ENCODE measurements around the gene TFCP2. TPM values are rescaled to one million over a fixed set of nuclear protein-coding genes. Genes with fewer than 3 reads are reported as not detected.
A peak's percentile ranks its signal among the peaks of the same experiment; 100 is the strongest.

Gene TFCP2
- polyA plus RNA-seq, 10 donors = 35.9 to 46.3 (median 40.6) TPM

- DNase-seq = no peak
Measured at GRCh38 chr12:51197736-51198567, 25.0 kb upstream of the TFCP2 start.

- no peak for DNase-seq
Measured at GRCh38 chr12:51196547-51196946, 23.6 kb upstream of the TFCP2 start.

DNA sequence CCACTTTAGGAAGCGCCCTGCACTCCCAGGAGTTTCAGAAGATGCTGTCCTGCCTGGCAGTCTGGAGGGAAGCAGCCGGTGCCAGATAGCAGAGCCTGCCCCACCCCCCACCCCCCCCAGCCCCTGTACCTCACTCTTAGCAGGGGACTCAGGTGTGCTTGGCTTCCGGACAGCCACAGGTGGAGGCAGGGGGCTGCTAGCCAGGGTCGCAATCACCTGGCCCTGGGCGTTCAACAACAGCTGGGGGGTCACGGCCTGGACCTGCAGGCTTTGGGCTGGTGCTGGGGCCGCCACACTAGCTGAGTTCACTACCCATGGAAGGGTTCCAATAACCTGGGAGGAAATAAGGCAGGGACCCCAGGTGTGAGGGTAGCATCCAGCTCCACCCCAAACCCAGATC lies 22.9 kb upstream of the TFCP2 start:
- no peak for DNase-seq

DNA sequence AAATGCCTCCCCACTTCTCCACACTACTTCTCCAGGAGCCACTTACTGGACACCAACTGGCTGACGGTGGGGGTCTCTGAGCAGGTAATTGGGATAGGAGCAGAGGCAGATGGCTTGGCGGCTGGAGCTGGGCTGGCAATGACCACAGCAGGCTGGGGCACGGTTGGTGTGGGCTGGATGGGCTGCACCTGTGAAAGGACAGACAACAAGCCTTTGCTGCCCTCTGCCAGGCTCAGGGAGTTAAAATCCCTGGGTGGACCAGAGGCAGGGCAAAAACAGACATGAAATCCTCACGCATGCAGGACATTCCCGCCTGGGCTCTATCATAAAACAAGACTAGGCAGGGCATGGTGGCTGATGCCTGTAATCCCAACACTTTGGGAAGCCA lies 19.3 kb upstream of the TFCP2 start:
- no peak for DNase-seq

DNA sequence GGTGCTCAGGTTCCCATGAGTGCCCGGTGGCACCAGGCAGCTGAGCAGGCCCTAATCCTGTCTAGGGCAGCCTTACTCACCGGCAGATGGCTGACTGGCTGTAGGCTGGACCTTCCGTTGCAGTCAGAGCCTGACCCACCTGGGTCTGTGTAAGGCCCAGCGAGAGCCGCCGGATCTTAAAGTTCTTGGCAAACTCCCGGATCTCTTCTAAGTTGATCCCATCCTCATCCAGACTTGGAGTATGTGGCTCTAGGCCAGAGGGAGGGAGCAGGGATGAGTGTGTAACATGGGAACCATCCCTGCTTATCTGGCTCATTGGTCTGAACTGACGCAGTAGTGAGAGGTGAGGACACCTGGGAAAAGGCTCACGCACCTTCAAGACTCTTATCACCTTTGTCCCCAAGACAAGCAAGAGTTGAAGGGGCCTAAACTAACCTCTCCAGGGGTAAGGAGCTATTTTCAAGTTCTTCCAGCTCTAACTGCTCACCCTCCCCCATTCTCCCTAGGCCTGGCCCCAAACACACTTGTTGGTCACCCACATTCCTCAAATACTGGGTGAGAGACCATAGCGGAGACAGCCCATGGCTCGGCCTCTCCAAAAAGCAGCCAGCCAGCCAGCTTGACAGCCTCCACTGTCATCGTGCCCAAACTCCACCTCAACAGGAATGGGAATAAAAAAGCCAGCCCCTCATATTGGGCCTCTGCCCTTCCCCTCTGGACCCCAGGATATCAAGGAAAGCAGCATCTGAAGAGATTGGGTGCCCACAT lies 18.8 kb upstream of the TFCP2 start:
- DNase-seq = no peak

GRCh38 chr12:51190820-51191219 lies 17.9 kb upstream of the TFCP2 start:
- no peak for DNase-seq

DNA sequence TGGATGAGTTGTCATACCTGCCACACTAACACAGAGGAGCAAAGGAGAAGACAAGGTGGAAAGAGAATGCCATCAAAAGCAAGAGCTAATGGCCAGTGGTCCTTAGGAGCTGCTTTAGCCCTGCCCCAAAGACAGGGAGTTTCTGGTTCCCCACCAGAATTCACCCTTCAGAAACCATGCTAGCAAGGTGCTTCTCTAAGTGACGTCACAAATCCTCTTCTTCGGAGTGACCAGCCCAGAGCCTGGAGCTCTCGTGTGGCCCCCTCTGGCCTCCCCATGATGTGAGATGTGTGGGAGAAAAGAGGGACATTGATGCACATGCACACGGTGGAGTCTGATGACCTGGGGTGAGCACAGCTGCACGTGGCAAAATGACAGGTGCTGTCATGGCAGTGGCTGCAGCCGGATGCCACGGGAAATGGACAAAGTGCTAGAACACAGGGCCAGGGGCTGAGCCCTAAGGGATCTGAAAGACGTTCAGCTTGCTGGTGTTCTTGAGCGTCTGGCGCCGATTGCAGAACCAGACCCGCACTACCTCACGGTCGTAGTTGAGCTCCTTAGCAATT lies 16.9 kb upstream of the TFCP2 start:
- DNase-seq = no peak

GRCh38 chr12:51188359-51189051 lies 15.6 kb upstream of the TFCP2 start:
- DNase-seq = no peak

DNA sequence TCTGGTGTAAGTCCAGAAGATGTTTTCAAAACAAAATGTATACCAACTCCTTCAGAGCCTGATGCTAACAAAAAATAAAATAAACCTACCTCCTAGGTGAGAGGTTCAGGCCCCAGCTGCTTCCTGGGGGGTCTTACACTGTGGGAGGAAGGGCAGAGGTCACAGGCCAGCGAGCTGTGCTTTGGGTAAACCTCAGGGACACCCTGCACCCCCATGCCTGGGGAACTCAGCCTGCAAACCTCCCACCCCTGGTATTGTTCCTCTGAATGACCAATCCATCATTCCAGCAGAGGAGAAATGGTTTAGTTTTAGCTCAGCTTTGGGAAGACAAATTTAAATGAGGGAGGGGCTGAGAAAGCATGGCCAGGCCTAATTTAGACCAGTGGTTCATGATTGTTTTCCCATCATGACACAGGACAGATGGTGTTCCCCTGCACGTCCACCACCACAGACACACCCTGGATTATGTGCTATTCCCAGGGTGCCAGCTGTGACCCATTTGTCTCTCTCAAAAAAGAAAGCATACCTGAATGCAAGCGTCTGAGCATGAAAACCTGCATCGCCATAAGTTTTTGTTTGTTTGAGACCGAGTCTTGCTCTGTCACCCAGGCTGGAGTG lies 14.5 kb upstream of the TFCP2 start:
- DNase-seq = no peak

GRCh38 chr12:51186465-51187085 lies 13.6 kb upstream of the TFCP2 start:
- no peak for DNase-seq

DNA sequence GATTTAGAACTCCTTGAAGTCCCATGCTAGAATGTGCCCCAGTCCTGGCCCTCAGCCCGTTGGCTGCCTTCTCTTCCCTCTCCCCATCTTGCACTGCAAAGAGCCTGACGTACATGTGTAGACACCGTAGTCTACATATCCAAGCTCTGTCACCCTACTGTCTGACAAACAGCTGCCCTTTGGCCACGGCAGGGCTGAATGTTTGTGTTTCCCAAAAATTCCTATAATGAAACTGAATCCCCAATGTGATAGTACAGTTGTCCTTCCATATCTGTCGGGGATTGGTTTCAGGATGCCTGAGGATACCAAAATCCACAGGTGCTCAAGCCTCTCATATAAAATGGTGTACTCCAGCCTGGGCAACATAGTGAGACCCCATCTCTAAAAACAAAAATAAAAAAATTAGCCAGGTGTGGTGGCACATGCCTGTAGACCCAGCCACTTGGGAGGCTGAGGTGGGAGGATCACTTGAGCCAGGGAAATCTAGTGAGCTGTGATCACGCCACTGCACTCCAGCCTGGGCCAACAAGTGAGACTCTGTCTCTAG lies 12.3 kb upstream of the TFCP2 start:
- DNase-seq = no peak

DNA sequence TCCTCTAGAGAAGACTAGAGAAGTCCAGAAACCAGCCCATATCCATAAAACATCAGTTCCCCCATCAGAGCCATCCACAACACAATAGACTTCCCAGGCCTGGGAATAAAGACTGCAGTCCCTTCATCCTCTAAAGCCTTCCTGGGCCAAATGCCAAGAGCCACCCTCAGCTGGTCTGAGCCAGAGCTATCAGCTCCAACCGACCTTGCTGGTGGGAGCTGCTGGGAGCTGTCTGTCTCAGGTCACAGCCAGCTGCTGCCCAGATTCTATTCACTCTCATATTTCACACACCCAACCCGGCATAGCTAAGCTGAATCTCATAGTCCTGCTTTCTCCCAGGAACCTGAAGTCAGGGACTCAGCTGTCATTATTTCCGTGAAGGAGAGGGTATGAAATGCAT lies 10.9 kb upstream of the TFCP2 start:
- DNase-seq = peak; percentile 78 to 83 (median 83)

GRCh38 chr12:51183349-51183748 lies 10.4 kb upstream of the TFCP2 start:
- DNase-seq = no peak

DNA sequence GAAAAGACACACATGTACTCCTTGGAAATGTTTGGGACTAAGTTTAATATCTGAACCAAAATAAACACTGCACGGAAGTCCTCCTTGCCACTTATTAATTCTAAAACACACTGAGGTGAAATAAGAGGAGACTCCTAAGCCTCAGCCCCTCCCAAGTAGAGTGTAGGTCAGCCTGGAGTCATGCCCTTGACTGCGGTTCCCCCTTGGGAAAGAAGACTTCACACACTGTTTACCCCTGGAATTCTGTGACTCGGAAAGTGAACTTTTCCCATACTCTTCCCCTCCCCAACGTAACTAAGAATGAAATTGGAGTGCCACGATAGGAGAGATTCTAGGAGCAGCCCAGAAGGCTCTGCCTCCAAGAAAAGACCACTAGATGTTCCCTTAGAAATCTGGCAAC lies 8.6 kb upstream of the TFCP2 start:
- no peak for DNase-seq

DNA sequence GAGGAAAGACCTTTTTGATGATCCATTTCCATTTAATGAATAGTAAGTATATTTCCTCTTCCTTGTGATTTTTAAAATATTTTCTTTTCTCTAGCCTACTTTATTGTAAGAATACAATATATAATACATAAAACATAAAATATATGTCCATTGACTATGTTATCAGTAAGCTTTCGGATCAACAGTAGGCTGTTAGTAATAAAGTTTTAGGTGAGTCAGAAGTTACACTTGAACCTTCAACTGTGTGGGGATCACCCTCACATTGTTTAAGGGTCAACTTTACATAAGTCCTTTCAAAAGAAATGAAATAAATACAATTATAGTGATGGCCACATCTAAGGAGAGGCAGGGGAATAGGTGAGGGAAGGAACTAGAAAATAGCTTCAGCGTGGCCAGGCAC lies 5.0 kb upstream of the TFCP2 start:
- no peak for DNase-seq

- no peak for DNase-seq
Measured at GRCh38 chr12:51174501-51174900, 1.6 kb upstream of the TFCP2 start.

DNA sequence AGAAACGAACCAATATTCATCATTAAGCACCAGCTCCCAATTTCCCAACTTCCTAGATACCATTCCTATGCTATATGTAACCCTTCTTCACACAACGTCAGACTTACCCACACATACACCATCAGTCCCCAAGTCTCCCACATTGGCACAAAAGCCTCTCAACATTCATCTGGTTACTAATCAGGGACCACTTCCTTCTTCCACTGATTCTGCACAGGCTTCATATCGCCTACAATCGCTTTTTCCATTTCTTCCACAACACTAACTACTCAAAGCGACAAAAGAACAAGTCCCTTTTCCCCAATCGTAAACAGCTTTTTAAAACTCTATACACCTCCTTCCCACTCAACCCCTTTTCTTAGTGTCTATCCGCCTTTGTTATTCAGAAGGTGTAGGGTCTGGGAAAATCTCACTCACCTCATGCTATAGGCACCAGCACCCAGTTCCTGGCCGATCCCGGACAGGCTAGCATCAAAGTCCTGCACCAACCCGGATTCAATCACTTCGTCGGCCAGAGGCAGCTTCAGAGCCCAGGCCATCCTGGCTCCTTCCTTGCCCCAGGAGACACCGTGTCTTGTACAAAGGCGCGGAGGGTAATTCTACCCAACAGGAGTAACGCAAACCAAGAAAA lies 936 bp downstream of the TFCP2 start:
- peak in 1 of 3 donors; percentile 18 for DNase-seq

DNA sequence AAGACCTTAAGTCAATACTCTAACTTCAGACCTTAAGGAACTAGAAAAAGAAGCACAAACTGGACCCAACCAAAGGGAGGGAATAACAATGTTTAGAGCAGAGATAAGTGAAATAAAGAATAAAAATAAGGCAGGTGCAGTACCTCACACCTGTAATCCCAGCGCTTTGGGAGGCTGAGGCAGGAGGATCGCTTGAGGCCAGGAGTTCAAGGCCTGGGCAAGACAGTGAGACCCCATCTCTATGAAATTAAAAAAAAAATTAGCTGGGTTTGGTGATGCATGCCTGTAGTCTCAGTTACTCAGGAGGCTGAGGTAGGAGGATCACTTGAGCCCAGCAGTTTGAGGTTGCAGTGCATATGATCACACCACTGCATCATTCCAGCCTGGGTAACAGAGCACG lies 9.1 kb downstream of the TFCP2 start:
- DNase-seq = no peak

- no peak for DNase-seq
Measured at GRCh38 chr12:51162217-51162616, 10.7 kb downstream of the TFCP2 start.

- DNase-seq = peak in 1 of 3 donors; percentile 7
Measured at GRCh38 chr12:51160814-51161459, 12.0 kb downstream of the TFCP2 start.

Data from muscle of back (tissue), 11 donors.